HepG2 (cell line): ENCODE measurements around the gene DDX23. TPM values are rescaled to one million over a fixed set of nuclear protein-coding genes. Genes with fewer than 3 reads are reported as not detected.

ENCODE experiments used
- ATAC-seq: fragments of 200-7000 bp; cut with Tn5 transposase; 3 replicates; pipeline ENCODE4 v1.9.1; 2020; ENCODE audit warnings: mild to moderate bottlenecking, moderate library complexity
- BruUV-seq: library from RNA; stranded (reverse); fragments of 400-500 nt; replicated peaks from 2 replicates; lab custom pipeline; 2021; lab: Mats Ljungman, UMichigan
- CTCF ChIA-PET: fragments of 300-600 bp; formaldehyde crosslinking; extraction: SDS; loops from one replicate; lab custom pipeline; 2021; ENCODE audit warnings: low total read pairs, inconsistent platforms, low intra/inter-chr PET ratio; lab: Yijun Ruan, JAX
- POLR2A ChIA-PET: fragments of 350-600 bp; sonication (Branson Sonifier 250); formaldehyde crosslinking; loops from one replicate; lab custom pipeline; 2020; ENCODE audit warnings: antibody characterized with exemption, inconsistent platforms; lab: Yijun Ruan, JAX
- DNase-seq: peaks from one replicate; pipeline ENCODE4 v3.0.0-alpha.2; 2015; ENCODE audit warnings: low spot score
- FAIRE-seq: peaks from 3 replicates; lab custom pipeline; 2011; peaks lifted over from hg19 to GRCh38; lab: Jason Lieb, UNC
- H2AFZ ChIP-seq: one replicate; pipeline ENCODE4 v1.6.1; 2011; ENCODE audit warnings: low read length, inconsistent platforms
- H3K27ac ChIP-seq: fragments of 300-600 bp; 3 replicates; pipeline ENCODE4 v1.8.0; 2011; ENCODE audit warnings: mixed run types, mild to moderate bottlenecking, mixed read lengths, low read length, inconsistent platforms; ENCODE audit not compliant: insufficient read depth; ENCODE audit errors: extremely low read length
- H3K27me3 ChIP-seq, 2 experiments: fragments of 200-600 bp in 1 of 2; 2 replicates in 1 of 2; 3 replicates in 1 of 2; pipeline versions ENCODE4 v1.6.0 to v1.8.0; 2011; ENCODE audit warnings: low read length in 2 of 2, mild to moderate bottlenecking in 2 of 2, moderate library complexity in 2 of 2, inconsistent platforms in 1 of 2; ENCODE audit not compliant: insufficient read depth in 2 of 2, control insufficient read depth in 1 of 2
- H3K36me3 ChIP-seq, 2 experiments: fragments of 200-600 bp in 1 of 2; replicated peaks in 1 of 2; 2 replicates in 1 of 2; 3 replicates in 1 of 2; pipeline versions ENCODE4 v1.5.1 to v1.8.0; 2011; ENCODE audit warnings: low read length in 2 of 2, inconsistent platforms in 1 of 2; ENCODE audit not compliant: insufficient read depth in 2 of 2, control insufficient read depth in 1 of 2
- H3K4me1 ChIP-seq: 2 replicates; pipeline ENCODE4 v1.5.1; 2012; ENCODE audit warnings: low read length, inconsistent platforms; ENCODE audit not compliant: insufficient read depth
- H3K4me2 ChIP-seq: 2 replicates; pipeline ENCODE4 v1.6.0; 2011; ENCODE audit warnings: low read depth, low read length, inconsistent platforms
- H3K4me3 ChIP-seq, 3 experiments: fragments of 200-600 bp in 1 of 3; sonication (generic), shearing (Covaris generic) in 1 of 3; replicated peaks in 1 of 3; 2 replicates each; pipeline ENCODE4 v1.5.1; 2011 to 2016; ENCODE audit warnings: low read length in 3 of 3, inconsistent platforms in 2 of 3, low read depth in 2 of 3, mild to moderate bottlenecking in 2 of 3, control low read depth in 1 of 3, mixed read lengths in 1 of 3; ENCODE audit not compliant: insufficient read depth in 1 of 3
- H3K79me2 ChIP-seq: one replicate; pipeline ENCODE4 v1.6.1; 2011; ENCODE audit warnings: low read length, inconsistent platforms; ENCODE audit not compliant: insufficient read depth
- H3K9ac ChIP-seq: 2 replicates; pipeline ENCODE4 v1.6.0; 2011; ENCODE audit warnings: mild to moderate bottlenecking, low read depth, low read length, inconsistent platforms; ENCODE audit not compliant: insufficient read depth
- H3K9me3 ChIP-seq: 2 replicates; pipeline ENCODE4 v1.5.1; 2012; ENCODE audit warnings: mild to moderate bottlenecking, low read length
- H4K20me1 ChIP-seq: 2 replicates; pipeline ENCODE4 v1.6.0; 2011; ENCODE audit warnings: inconsistent platforms, mild to moderate bottlenecking, low read length, moderate library complexity; ENCODE audit not compliant: insufficient read depth
- GTF2F1 ChIP-seq: fragments of 150-350 bp; IDR thresholded peaks from 2 replicates; pipeline ENCODE4 v1.6.1; 2014; ENCODE audit warnings: low read length
- MIER3 ChIP-seq: IDR thresholded peaks from 2 replicates; pipeline ENCODE4 v1.6.1; 2016; ENCODE audit warnings: missing compliant biosample characterization, borderline replicate concordance
- NFKB2 ChIP-seq: sonication (generic); formaldehyde crosslinking; IDR thresholded peaks from 2 replicates; pipeline ENCODE4 v1.4.0; 2020; ENCODE audit warnings: missing genetic modification reagents, borderline replicate concordance
- SIN3A ChIP-seq: IDR thresholded peaks from 2 replicates; pipeline ENCODE4 v1.6.1; 2011; ENCODE audit warnings: low read depth, mild to moderate bottlenecking, control low read depth, low read length, borderline replicate concordance
- STAT5B ChIP-seq: sonication (generic); formaldehyde crosslinking; IDR thresholded peaks from 2 replicates; pipeline ENCODE4 v1.4.0; 2020; ENCODE audit warnings: missing genetic modification reagents
- ZBTB20 ChIP-seq: sonication (generic); formaldehyde crosslinking; IDR thresholded peaks from 2 replicates; pipeline ENCODE4 v1.8.1; 2023; ENCODE audit warnings: missing genetic modification reagents, low read depth, mild to moderate bottlenecking, borderline replicate concordance
- ZBTB34 ChIP-seq: sonication (generic); formaldehyde crosslinking; IDR thresholded peaks from 2 replicates; pipeline ENCODE4 v1.8.0; 2022; ENCODE audit warnings: mild to moderate bottlenecking, missing genetic modification reagents
- ZNF333 ChIP-seq: sonication (generic); formaldehyde crosslinking; IDR thresholded peaks from 2 replicates; pipeline ENCODE4 v1.4.0; 2020; ENCODE audit warnings: mild to moderate bottlenecking, missing genetic modification reagents, borderline replicate concordance
- ZNF567 ChIP-seq: sonication (generic); formaldehyde crosslinking; IDR thresholded peaks from 2 replicates; pipeline ENCODE4 v1.8.1; 2023; ENCODE audit warnings: mild to moderate bottlenecking, missing genetic modification reagents, borderline replicate concordance
- ZNF580 ChIP-seq: IDR thresholded peaks from 2 replicates; pipeline ENCODE4 v1.6.1; 2016; ENCODE audit warnings: low read depth, borderline replicate concordance
- ZNF761 ChIP-seq: sonication (generic); formaldehyde crosslinking; conservative IDR thresholded peaks from 2 replicates; pipeline ENCODE4 v1.4.0; 2020; ENCODE audit warnings: mild to moderate bottlenecking, missing genetic modification reagents
- ZSCAN12 ChIP-seq: sonication (generic); formaldehyde crosslinking; IDR thresholded peaks from 2 replicates; pipeline ENCODE4 v1.9.0; 2021; ENCODE audit warnings: mild to moderate bottlenecking, missing genetic modification reagents
- WGBS: methylation state at CpG from one replicate; pipeline ENCODE4 v1.1.6; 2017; ENCODE audit warnings: low lambda C conversion rate; 5-methylcytosine and 5-hydroxymethylcytosine counted together
- in situ Hi-C: cut with HindIII; loops from 2 replicates; pipeline ENCODE4 v1.10.0; 2017; ENCODE audit warnings: low pct_unique_long_range_greater_than_20kb; ENCODE audit not compliant: extremely low pct_ligation_motif_present
- intact Hi-C: fragments of 100-400 bp; cut with micrococcal nuclease; formaldehyde crosslinking; loops from one replicate; pipeline ENCODE4 v1.10.0; 2022; ENCODE audit not compliant: unreplicated experiment
- polyA plus RNA-seq, 8 experiments: library from polyadenylated mRNA; depleted of rRNA in 3 of 8; stranded (reverse) in 7 of 8; unstranded in 1 of 8; fragments of >200 nt; fragmentation: Illumina TruSeq in 4 of 8; extraction: Trizol in 4 of 8; gene quantifications; 2 replicates each; pipeline versions ENCODE4 v1.2.1 to v1.2.3, GENCODE V29; 2011 to 2016; ENCODE audit warnings: low read depth in 4 of 8, missing spikeins in 1 of 8, mixed read lengths in 1 of 8; ENCODE audit not compliant: insufficient read depth in 1 of 8
- total RNA-seq, 5 experiments: library from RNA; depleted of rRNA; stranded (reverse); fragments of >200 nt; fragmentation: Illumina TruSeq; extraction: Trizol; gene quantifications; 2 replicates each; pipeline ENCODE4 v1.2.3, GENCODE V29; 2016; ENCODE audit warnings: low read depth in 1 of 5

DDX23 gene
- total and polyA plus RNA-seq, 2 of the 13 experiments (the other 11 are each of a cell fraction or from before 2014, with no cell fraction given) = 35.7 to 90.0 TPM

- H2AFZ ChIP-seq = no peak overlapping the region
- H3K27me3 ChIP-seq = peaks cover 1 to 10% of the 10 kb centered on the region in 2 experiments; a peak in 3 of 5 replicates
- no peak for TF ChIP-seq MIER3
- no peak for TF ChIP-seq ZNF567 (CRISPR knock-in tag)
- no peak for TF ChIP-seq NFKB2 (CRISPR knock-in tag)
- TF ChIP-seq ZNF333 (CRISPR knock-in tag) = no peak
- no peak for TF ChIP-seq GTF2F1
- no peak for TF ChIP-seq ZNF580 (CRISPR knock-in tag)
- TF ChIP-seq ZSCAN12 (CRISPR knock-in tag) = no peak
- no peak for TF ChIP-seq SIN3A
- no peak for TF ChIP-seq ZBTB34 (CRISPR knock-in tag)
- TF ChIP-seq ZNF761 (CRISPR knock-in tag) = no peak
- no peak for TF ChIP-seq ZBTB20
- no peak for TF ChIP-seq STAT5B (CRISPR knock-in tag)
- WGBS = 36% methylated on average over 3 of the region's 3 CpGs
- DNase-seq (no peak), FAIRE-seq (no peak), ATAC-seq (no peak)
- H3K9me3 ChIP-seq = no peaks in the 10 kb centered on the region
- ChIA-PET POLR2A (interaction anchor here (1.4 to 3.3 kb wide), 4 partner anchors 11 to 37 kb away, joined by 3 to 33 read pairs (median 15); partner anchors contain the start of genes DDX23 and RND1), CTCF (interaction anchor here (1.0 to 3.0 kb wide), 3 partner anchors 34 to 47 kb away, joined by 3 to 64 read pairs (median 7); partner anchors contain the start of gene DDX23)
- peaks cover 43% of the 10 kb centered on the region for H3K4me1 ChIP-seq
- no TSS peak for BruUV-seq
- in situ Hi-C loops = loop anchor here (5.0 kb wide), 1 partner anchor 37 kb away; the partner anchor contains the start of gene DDX23
- H3K79me2 ChIP-seq = no peaks in the 10 kb centered on the region
- H3K4me3 ChIP-seq = no peak overlapping the region
- no peak overlapping the region for H3K27ac ChIP-seq
- H4K20me1 ChIP-seq = no peaks in the 10 kb centered on the region
- intact Hi-C loops = loop anchor here (1.0 to 2.0 kb wide), 2 partner anchors 36 to 47 kb away; no protein-coding TSS in a partner anchor
- H3K9ac ChIP-seq = no peak overlapping the region
- H3K4me2 ChIP-seq = no peak overlapping the region
- no peaks in the 10 kb centered on the region for H3K36me3 ChIP-seq
Measured at GRCh38 chr12:48889679-48890078, 37.7 kb upstream of the DDX23 start.
